NCI-H1694 treated with DMSO at 0.1 percent for 48 hours (cell line): ENCODE results near the gene FOXR2.

Source experiments
- DNase-seq: peaks from one replicate; lab custom pipeline; 2025; lab: John Stamatoyannopoulos, UW

FOXR2 gene, protein sequence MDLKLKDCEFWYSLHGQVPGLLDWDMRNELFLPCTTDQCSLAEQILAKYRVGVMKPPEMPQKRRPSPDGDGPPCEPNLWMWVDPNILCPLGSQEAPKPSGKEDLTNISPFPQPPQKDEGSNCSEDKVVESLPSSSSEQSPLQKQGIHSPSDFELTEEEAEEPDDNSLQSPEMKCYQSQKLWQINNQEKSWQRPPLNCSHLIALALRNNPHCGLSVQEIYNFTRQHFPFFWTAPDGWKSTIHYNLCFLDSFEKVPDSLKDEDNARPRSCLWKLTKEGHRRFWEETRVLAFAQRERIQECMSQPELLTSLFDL

DNA sequence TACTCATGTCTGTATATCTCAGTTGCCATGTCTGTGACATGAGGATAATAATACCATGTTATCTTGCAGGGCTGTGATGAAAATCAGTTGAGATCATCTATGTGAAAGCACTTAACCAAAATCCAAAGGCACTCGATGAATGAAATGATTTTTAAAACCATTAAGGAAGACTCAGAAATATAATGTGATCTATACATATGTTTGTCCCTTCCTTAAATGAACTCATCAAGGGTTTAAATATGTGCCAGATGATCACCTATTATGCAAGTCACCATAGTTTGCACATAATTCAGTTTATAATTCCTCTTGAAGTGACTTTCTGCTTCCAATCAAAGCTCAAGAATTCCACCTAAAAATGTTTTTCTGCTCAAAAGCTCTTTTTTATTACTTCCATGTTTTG, at the start of gene FOXR2:
FOXR2 (plus strand) TSS at position 301 of the 400 bp plus-strand sequence. CDS start 312 bp downstream, outside the sequence.
- no peak for DNase-seq

DNA sequence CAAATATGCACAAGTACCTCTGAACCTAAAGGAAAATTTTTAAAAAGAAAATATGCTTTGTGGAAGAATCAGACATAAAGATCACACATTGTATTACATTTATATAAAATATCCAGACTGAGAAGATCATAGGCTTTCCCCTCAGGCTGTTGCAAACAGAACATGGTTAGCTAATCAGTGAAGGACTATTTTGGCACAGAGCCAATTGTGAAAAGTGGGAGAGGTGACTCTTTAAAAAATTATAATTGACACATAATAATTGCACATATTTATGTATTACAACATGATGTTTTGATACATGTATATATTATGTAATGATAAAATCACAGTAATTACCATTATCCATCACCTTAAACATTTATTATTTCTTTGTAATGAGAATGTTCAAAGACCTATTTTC, 44.1 kb upstream of the FOXR2 start:
- DNase-seq = no peak

DNA sequence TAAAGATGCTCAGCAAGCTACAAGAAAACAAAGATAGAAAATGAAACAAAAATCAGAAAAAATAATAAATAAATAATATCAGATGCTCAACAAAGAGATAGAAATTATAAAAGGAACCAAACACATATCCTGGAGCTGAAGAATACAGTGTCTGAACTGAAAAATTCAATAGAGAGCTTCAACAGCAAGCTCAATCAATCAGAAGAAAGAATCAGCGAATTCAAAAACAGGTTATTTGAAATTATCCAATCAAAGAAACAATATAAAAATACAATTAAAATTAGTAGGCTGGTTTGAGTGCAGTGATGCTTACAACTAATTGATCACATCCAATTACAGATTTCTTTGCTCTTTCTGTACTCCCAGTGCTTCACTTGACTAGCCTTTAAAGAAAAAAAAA, 40.8 kb upstream of the FOXR2 start:
- DNase-seq = no peak

DNA sequence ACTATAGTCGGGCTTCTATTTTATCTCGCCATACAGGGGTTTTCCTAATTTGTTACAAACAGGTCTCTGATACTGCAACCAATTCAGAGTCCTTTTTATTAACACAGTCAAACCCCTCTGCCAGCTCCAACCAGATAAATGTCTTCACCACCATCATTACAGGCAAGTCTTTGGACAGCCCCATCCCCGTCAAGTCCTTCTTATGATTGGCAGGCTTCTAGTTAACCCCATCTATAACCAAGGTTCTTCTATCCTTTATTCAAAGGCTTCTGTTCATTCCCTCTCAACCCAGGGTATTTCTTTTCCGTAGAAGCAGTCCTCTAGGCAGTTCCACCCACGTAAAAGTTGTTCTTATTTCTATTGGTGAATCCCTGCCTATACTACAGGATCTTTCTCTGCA, 29.9 kb upstream of the FOXR2 start:
- no peak for DNase-seq

DNA sequence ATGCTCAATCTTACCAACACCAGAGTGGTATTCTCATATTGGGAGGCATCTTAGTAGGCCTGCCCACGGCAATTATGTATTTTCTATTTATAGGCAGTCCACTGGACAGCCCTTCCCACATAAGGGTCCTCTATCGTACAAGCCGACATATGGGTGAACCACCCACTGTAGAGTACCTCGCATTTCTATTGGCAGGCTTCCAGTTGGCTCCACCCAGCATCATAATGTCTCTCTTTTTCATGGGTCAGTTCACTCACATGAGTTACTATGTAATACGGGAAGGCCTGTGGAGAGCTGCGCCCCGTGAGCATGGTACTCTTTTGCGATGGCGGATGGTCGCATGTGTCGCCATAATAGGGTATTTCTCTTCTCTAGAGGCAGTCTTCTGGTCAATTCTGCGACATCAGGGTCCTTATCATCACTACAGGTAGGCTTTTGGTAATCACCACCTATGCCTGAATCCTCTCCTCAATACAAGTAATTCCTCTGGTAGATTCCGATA, 29.4 kb upstream of the FOXR2 start:
- DNase-seq = no peak

DNA sequence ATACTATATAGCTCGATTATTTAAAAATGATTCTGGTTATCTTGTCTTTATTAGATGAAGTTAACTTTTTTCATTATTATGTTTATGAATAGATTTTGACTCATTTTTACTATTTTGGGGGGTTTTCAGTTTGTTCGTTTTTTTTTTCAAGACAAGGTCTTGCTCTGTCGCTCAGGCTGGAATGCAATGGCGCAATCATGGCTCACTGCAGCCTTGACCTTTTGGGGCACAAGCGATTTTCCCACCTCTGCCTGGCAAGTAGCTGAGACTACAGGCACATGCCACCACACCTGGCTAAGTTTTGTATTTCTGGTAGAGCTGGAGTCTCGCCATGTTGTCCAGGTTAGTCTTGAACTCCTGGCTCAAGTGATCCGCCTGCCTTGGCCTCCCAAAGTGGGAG, 24.9 kb upstream of the FOXR2 start:
- DNase-seq = no peak

DNA sequence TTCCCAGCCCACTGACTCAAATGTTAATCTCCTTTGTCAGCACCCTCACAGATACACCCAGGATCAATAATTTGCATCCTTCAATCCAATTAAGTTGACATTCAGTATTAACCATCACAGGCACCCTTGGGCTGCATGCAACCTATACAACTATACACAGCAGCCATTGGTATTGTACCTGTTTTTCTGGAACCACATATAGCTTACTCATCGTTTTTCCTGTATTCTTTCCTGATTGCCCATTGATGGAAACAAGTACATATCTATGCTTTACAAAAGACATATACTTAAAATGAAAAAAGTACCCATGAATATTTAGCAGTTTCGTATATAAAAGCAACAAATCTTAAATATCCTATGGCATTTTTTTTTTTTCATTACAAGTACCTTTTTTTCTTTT, 3.7 kb upstream of the FOXR2 start:
- DNase-seq = no peak

DNA sequence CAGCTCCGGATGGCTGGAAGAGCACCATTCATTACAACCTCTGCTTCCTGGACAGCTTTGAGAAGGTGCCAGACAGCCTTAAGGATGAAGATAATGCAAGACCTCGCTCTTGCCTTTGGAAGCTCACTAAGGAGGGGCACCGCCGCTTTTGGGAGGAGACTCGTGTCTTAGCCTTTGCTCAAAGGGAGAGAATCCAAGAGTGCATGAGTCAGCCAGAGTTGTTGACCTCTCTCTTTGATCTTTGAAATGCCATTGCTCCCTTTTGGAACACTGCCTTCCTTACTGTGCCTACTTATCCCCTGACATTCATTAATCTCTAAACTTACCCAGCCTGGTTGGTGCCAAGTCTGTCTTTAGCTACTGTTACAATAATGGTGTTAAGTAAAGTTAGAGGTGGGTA, 1.2 kb downstream of the FOXR2 start:
- DNase-seq = no peak

DNA sequence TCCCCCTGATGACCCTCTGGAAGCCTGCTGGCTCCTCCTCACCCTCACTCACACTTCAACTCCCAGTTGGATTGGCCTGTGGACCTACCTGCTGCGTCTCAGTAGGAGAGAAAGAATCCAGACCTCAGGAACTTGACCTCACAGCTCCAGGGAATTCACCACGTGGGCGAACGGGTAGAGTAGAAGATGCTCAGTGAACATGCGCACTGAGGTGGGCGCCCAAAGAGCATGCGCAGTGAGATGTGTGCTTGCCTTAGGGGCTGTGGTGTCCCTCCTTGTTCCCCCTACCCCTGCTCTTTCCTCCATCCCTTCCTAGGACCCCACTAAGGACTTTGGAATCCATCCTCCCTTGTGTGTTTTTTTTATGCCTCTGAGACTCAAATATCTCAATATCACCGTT, 12.9 kb downstream of the FOXR2 start:
- DNase-seq = no peak

DNA sequence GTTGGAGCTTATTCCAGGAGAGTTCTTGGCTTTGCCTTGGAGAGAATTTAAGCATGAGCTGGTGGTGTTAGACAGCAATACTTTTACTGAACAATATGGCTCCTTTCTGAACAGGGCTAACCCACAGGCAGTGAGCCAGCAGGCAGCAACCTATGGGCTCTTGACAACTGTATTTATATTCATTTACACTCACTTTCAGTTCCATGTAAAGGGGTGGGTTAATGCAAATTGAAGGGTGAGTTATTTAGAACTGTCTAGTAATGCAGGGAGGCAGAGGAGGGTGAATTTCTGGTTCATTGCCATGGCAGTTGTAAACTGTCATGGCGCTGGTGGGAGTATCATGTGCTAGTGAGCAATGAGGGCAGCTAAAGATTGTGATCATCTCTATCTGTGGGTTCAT, 15.7 kb downstream of the FOXR2 start:
- no peak for DNase-seq

DNA sequence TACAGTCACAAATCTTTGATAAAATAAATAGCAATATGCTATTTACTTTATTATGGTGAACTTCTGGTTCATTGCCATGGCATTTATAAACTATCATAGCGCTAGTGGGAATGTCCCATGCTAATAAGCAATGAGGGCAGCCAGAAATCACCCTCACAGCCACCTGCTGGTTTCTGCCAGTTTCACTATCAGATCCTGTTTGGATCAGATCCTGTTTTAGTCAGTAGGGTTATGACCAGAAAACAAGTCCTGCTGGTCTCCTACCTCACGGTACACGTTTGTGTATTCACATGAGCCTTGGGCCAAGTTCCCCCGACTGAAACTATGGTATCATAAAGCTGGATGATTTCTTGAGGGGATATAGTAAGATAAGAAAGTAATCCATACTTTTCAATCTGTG, 17.7 kb downstream of the FOXR2 start:
- no peak for DNase-seq

DNA sequence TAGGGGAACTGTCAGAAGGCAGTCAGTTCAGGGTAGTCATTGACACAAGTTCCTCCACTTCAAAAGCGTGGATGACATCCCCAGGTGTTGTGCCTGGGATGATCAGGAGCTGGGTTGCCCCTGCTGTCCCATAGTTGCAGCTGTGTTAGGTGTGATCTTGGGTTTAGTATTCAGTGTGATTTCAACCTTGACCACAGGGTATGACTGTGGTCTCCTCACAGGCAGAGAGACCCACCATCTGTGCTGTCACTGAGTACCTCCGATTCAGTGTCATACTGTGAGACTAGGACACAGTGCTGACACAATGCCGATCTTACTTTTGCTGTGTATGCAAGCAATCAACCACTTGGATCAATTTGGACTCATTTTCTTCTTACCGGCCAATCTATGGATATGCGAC, 25.2 kb downstream of the FOXR2 start:
- DNase-seq = no peak

DNA sequence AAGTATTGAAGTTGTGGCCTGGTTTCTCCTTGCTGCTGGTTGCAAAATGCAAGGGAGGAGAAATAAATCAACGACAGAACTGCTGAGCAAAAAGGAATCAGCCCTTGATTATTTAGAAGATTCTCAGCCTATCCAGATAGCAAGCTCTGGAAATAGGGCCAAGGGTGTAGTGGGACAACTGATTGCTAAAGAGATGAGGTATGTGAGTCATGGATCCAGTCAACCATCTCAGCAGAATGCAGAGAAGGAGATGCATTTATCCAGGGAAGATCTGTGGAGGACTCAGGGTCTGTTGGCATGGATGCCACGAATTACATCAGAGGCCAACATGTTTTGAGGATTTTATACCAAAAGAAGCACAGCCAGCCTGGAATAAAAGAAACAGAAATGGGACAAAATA, 36.7 kb downstream of the FOXR2 start:
- DNase-seq = no peak

DNA sequence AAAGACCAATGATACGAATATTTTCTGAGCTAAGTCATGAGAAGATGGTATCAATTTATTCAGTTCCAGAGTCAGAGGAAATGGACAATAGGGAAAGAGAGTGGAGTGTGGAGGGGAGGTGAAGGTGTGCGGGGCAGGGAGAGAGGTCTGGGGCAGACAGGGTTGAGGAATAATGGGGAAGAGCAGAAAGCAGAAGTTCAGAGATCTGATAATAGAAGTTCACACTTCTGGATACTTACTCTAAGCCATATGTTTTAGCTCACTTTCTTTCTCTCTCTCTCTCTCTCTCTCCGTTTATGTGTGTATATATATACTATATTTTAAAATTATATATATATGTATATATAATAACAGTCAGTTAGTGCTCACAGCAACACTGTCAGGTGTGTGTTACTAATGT, 40.4 kb downstream of the FOXR2 start:
- DNase-seq = no peak

DNA sequence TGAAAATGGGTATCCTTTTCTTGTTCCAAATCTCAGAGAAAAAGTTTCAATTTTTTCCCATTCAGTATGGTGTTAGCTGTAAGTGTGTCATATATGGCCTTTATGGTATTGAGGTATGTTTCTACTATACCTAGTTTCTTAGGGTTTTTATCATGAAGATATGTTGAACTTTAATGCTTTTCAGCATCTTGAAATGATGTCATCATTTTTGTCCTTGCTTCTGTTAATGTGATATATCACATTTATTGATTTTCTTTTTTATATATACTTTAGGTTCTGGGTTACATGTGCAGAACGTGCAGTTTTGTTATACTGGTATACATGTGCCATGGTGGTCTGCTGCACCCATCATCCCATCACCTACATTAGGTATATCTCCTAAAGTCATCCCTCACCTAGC, 44.9 kb downstream of the FOXR2 start:
- DNase-seq = no peak
